IMR-90 (cell line): ENCODE data around the gene SPOCK3. TPM values are rescaled to one million over a fixed set of nuclear protein-coding genes. Genes with fewer than 3 reads are reported as not detected.

ENCODE experiments used
- ATAC-seq: fragments of 200-7000 bp; cut with Tn5 transposase; 2 replicates; pipeline ENCODE4 v1.9.1; 2020; ENCODE audit warnings: low read depth, mild to moderate bottlenecking, moderate library complexity
- BruUV-seq: library from RNA; stranded (reverse); fragments of 400-500 nt; replicated peaks from 2 replicates; lab custom pipeline; 2021; lab: Mats Ljungman, UMichigan
- CTCF ChIA-PET: fragments of 300-600 bp; formaldehyde crosslinking; extraction: SDS; loops from one replicate; lab custom pipeline; 2021; ENCODE audit warnings: antibody characterized with exemption; lab: Yijun Ruan, JAX
- POLR2A ChIA-PET: fragments of 300-600 bp; sonication (Branson Sonifier 250); formaldehyde crosslinking; loops from one replicate; lab custom pipeline; 2022; ENCODE audit warnings: antibody characterized with exemption; ENCODE audit not compliant: unreplicated experiment; lab: Charles Lee
- DNase-seq: peaks from one replicate; pipeline ENCODE4 v3.0.0; 2013
- H2AFZ ChIP-seq: replicated peaks from 2 replicates; pipeline ENCODE3; 2013; ENCODE audit warnings: low read length, mild to moderate bottlenecking; ENCODE audit not compliant: poor library complexity
- H2AK5ac ChIP-seq: 2 replicates; pipeline ENCODE4 v1.6.1; 2013; ENCODE audit warnings: low read depth, low read length, inconsistent platforms
- H2AK9ac ChIP-seq: replicated peaks from 2 replicates; pipeline ENCODE3; 2013; ENCODE audit warnings: mild to moderate bottlenecking, low read depth, low read length, moderate library complexity; ENCODE audit not compliant: poor library complexity
- H2BK120ac ChIP-seq: 2 replicates; pipeline ENCODE4 v1.6.1; 2013; ENCODE audit warnings: low read depth, low read length, inconsistent platforms
- H2BK15ac ChIP-seq: 3 replicates; pipeline ENCODE4 v1.6.1; 2013; ENCODE audit warnings: low read depth, low read length, inconsistent platforms
- H2BK20ac ChIP-seq: 2 replicates; pipeline ENCODE4 v1.6.1; 2013; ENCODE audit warnings: low read depth, mild to moderate bottlenecking, inconsistent platforms, low read length, moderate library complexity
- H2BK5ac ChIP-seq: 2 replicates; pipeline ENCODE4 v1.6.1; 2013; ENCODE audit warnings: mild to moderate bottlenecking, low read depth, low read length, inconsistent platforms; ENCODE audit not compliant: poor library complexity, severe bottlenecking
- H3K14ac ChIP-seq: replicated peaks from 2 replicates; pipeline ENCODE4 v1.6.1; 2013; ENCODE audit warnings: low read depth, low read length, inconsistent platforms
- H3K18ac ChIP-seq: 2 replicates; pipeline ENCODE4 v1.6.1; 2013; ENCODE audit warnings: low read depth, low read length, control low read depth
- H3K23ac ChIP-seq: 2 replicates; pipeline ENCODE4 v1.6.1; 2013; ENCODE audit warnings: low read depth, low read length, inconsistent platforms
- H3K27ac ChIP-seq: 2 replicates; pipeline ENCODE4 v1.5.1; 2013; ENCODE audit warnings: mild to moderate bottlenecking, control low read depth, low read length; ENCODE audit not compliant: insufficient read depth
- H3K27me3 ChIP-seq: 2 replicates; pipeline ENCODE4 v1.6.1; 2013; ENCODE audit warnings: low read length; ENCODE audit not compliant: control insufficient read depth, insufficient read depth
- H3K36me3 ChIP-seq: 2 replicates; pipeline ENCODE4 v1.6.1; 2013; ENCODE audit warnings: low read length, mixed read lengths; ENCODE audit not compliant: control insufficient read depth, insufficient read depth
- H3K4ac ChIP-seq: 2 replicates; pipeline ENCODE4 v1.6.1; 2013; ENCODE audit warnings: low read depth, low read length, inconsistent platforms
- H3K4me1 ChIP-seq: 2 replicates; pipeline ENCODE4 v1.6.1; 2013; ENCODE audit warnings: low read length, mixed read lengths; ENCODE audit not compliant: control insufficient read depth, insufficient read depth
- H3K4me2 ChIP-seq: 2 replicates; pipeline ENCODE4 v1.6.1; 2013; ENCODE audit warnings: low read depth, mild to moderate bottlenecking, control low read depth, low read length, moderate library complexity
- H3K4me3 ChIP-seq: 2 replicates; pipeline ENCODE4 v1.5.1; 2013; ENCODE audit warnings: low read depth, mild to moderate bottlenecking, control low read depth, low read length, moderate library complexity; ENCODE audit not compliant: insufficient read depth
- H3K56ac ChIP-seq: 2 replicates; pipeline ENCODE4 v1.6.1; 2013; ENCODE audit warnings: low read length, inconsistent platforms; ENCODE audit not compliant: insufficient read depth; ENCODE audit errors: extremely low read depth
- H3K79me1 ChIP-seq, 2 experiments: 2 replicates each; pipeline ENCODE4 v1.6.1; 2013; ENCODE audit warnings: low read length in 2 of 2, inconsistent platforms in 1 of 2, low read depth in 1 of 2
- H3K9ac ChIP-seq: 2 replicates; pipeline ENCODE4 v1.6.1; 2013; ENCODE audit warnings: low read depth, low read length, control low read depth
- H3K9me1 ChIP-seq: 2 replicates; pipeline ENCODE4 v1.6.1; 2013; ENCODE audit warnings: low read length, inconsistent platforms; ENCODE audit not compliant: insufficient read depth
- H3K9me3 ChIP-seq: 2 replicates; pipeline ENCODE4 v1.6.1; 2013; ENCODE audit warnings: low read length; ENCODE audit not compliant: control insufficient read depth, insufficient read depth
- H4K20me1 ChIP-seq: 2 replicates; pipeline ENCODE4 v1.6.1; 2013; ENCODE audit warnings: low read length, inconsistent platforms; ENCODE audit not compliant: insufficient read depth
- H4K5ac ChIP-seq: 2 replicates; pipeline ENCODE4 v1.6.1; 2013; ENCODE audit warnings: mild to moderate bottlenecking, low read depth, low read length, control low read depth
- H4K8ac ChIP-seq, 2 experiments: 2 replicates each; pipeline ENCODE4 v1.6.1; 2013; ENCODE audit warnings: low read depth in 2 of 2, low read length in 2 of 2, control low read depth in 1 of 2, inconsistent platforms in 1 of 2
- H4K91ac ChIP-seq: 2 replicates; pipeline ENCODE4 v1.6.1; 2013; ENCODE audit warnings: low read depth, low read length, inconsistent platforms; ENCODE audit not compliant: insufficient read depth
- RAD21 ChIP-seq: IDR thresholded peaks from 2 replicates; pipeline ENCODE4 v1.6.1; 2012; ENCODE audit warnings: low read length, improper control_type of control experiment
- WGBS, 2 experiments: methylation state at CpG; one replicate each; pipeline versions ENCODE4 v1.1.5 to v1.1.7; 2013; ENCODE audit warnings: missing lambda C conversion rate in 2 of 2; ENCODE audit not compliant: insufficient read length in 1 of 2; ENCODE audit errors: extremely low coverage in 2 of 2; 5-methylcytosine and 5-hydroxymethylcytosine counted together
- dilution Hi-C: fragments of 300-500 bp; cut with HindIII; formaldehyde crosslinking; loops from one replicate; pipeline ENCODE4 v1.14.3; 2018; ENCODE audit warnings: low sequenced_read_pairs; ENCODE audit not compliant: unreplicated experiment
- in situ Hi-C: fragments of 300-500 bp; cut with MboI; formaldehyde crosslinking; loops from 3 replicates; pipeline ENCODE4 v1.14.3; 2019; ENCODE audit warnings: low sequenced_read_pairs, inconsistent platforms, mixed read lengths
- intact Hi-C: fragments of 100-400 bp; cut with micrococcal nuclease; formaldehyde crosslinking; loops from 2 replicates; pipeline ENCODE4 v1.10.0; 2022
- polyA plus RNA-seq, 3 experiments: library from polyadenylated mRNA; depleted of rRNA; stranded (reverse); fragments of >200 nt; gene quantifications; 2 replicates each; pipeline ENCODE4 v1.2.3, GENCODE V29; 2012; ENCODE audit warnings: low replicate concordance in 1 of 3
- total RNA-seq: library from RNA; depleted of rRNA; stranded (reverse); fragments of >200 nt; gene quantifications from 2 replicates; pipeline ENCODE4 v1.2.3, GENCODE V29; 2012

SPOCK3 gene
- total and polyA plus RNA-seq, 2 of the 4 experiments (the other 2 are of a cell fraction) = not detected

DNA sequence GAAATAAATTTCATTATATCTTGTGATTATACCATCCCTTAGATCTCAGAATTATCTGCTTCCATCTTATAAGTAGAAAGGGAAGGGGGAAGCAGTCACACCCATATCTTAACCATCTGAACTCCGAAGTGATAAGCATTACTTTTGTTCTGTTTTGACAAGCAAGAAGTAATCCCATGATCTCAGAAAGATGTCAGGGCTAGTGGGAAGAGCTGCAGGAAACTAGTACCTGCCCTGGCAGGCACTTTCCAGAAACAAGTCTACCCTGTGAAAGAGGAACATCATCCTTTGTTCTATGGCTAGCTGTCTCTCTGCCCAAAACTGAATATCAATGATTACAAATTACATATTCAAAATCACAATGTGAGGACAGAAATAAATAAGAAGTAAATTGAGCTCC, 244.4 kb downstream of the SPOCK3 start:
- no TSS peak for BruUV-seq
- ChIA-PET CTCF (no interaction called here), POLR2A (no interaction called here)
- ATAC-seq (no peak), DNase-seq (no peak)
- Histone ChIP-seq H4K8ac (no peak overlapping the region), H3K36me3 (no peaks in the 10 kb centered on the region), H3K79me1 (no peaks in the 10 kb centered on the region), H4K91ac (no peak overlapping the region), H3K27ac (no peak overlapping the region), H2AK5ac (no peak overlapping the region), H3K9me3 (no peaks in the 10 kb centered on the region), H3K4ac (no peak overlapping the region), H2BK5ac (no peak overlapping the region), H3K27me3 (no peaks in the 10 kb centered on the region), H3K23ac (no peak overlapping the region), H3K9ac (no peak overlapping the region), H2BK120ac (no peak overlapping the region), H2BK20ac (no peak overlapping the region), H3K14ac (no peak overlapping the region), H2BK15ac (no peak overlapping the region), H3K4me1 (no peaks in the 10 kb centered on the region), H2AFZ (no peak overlapping the region), H3K9me1 (no peaks in the 10 kb centered on the region), H3K4me2 (no peak overlapping the region), H3K4me3 (no peak overlapping the region), H3K56ac (no peak overlapping the region), H3K18ac (no peak overlapping the region), H4K5ac (no peak overlapping the region), H2AK9ac (no peak overlapping the region), H4K20me1 (no peaks in the 10 kb centered on the region)
- WGBS, 2 experiments = no CpG with 5 or more reads among the region's 1 CpG
- in situ Hi-C loops = no loop called here
- TF ChIP-seq RAD21 = no peak
- intact Hi-C loops = no loop called here
- dilution Hi-C loops = no loop called here
